Breast epithelium (tissue), 4 donors: ENCODE results near the gene TMEM117. TPM values are rescaled to one million over a fixed set of nuclear protein-coding genes. Genes with fewer than 3 reads are reported as not detected.

Experiments
- DNase-seq, 2 donors: peaks; one replicate each; pipeline ENCODE4 v3.0.0-alpha.2; 2019; ENCODE audit warnings: low spot score in 2 of 2
- H3K27ac ChIP-seq, 2 donors: fragments of 200-600 bp; sonication (generic) in 1 of 2; one replicate each; pipeline ENCODE4 v1.5.1; 2016 to 2019; ENCODE audit warnings: mild to moderate bottlenecking in 1 of 2
- H3K27me3 ChIP-seq, 2 donors: fragments of 200-600 bp; sonication (generic) in 1 of 2; one replicate each; pipeline versions ENCODE4 v1.5.1 to v1.6.0; 2017 to 2019; ENCODE audit warnings: control low read depth in 1 of 2, mild to moderate bottlenecking in 1 of 2
- H3K36me3 ChIP-seq: fragments of 200-600 bp; one replicate; pipeline ENCODE4 v1.5.1; 2019
- H3K4me1 ChIP-seq, 2 donors: fragments of 200-600 bp; sonication (generic); one replicate each; pipeline ENCODE4 v1.5.1; 2016 to 2019; ENCODE audit warnings: control low read depth in 1 of 2
- H3K4me3 ChIP-seq, 3 donors: fragments of 200-600 bp; sonication (generic); 1 replicate in 2 of 3; 2 replicates in 1 of 3; pipeline ENCODE4 v1.5.1; 2016 to 2019; ENCODE audit warnings: mild to moderate bottlenecking in 3 of 3, moderate library complexity in 2 of 3
- H3K9me3 ChIP-seq, 2 donors: fragments of 200-600 bp; sonication (generic) in 1 of 2; one replicate each; pipeline ENCODE4 v1.5.1; 2016 to 2019; ENCODE audit warnings: control low read depth in 1 of 2
- POLR2A ChIP-seq: fragments of 450-650 bp; IDR thresholded peaks from one replicate; pipeline ENCODE4 v1.6.1; 2016; ENCODE audit warnings: antibody characterized with exemption, mild to moderate bottlenecking, moderate library complexity
- POLR2AphosphoS5 ChIP-seq, 3 donors: sonication (generic); formaldehyde crosslinking; IDR thresholded peaks; one replicate each; pipeline ENCODE4 v1.6.1; 2017; ENCODE audit warnings: antibody characterized with exemption in 3 of 3
- intact Hi-C: fragments of 100-400 bp; cut with DNase I; formaldehyde crosslinking; loops from one replicate; pipeline ENCODE4 v1.15.1; 2023; ENCODE audit warnings: low total_unique reads
- total RNA-seq, 3 donors: library from RNA; depleted of rRNA; stranded (reverse); fragments of >200 nt; gene quantifications; one replicate each; pipeline ENCODE4 v1.1.0, GENCODE V29; 2016
- TF ChIP-seq, protein P1 (sequence below), 3 donors: fragments of 450-650 bp; IDR thresholded peaks; one replicate each; pipeline ENCODE4 v1.5.1; 2016 to 2017; ENCODE audit warnings: antibody characterized with exemption in 3 of 3, mild to moderate bottlenecking in 3 of 3, moderate library complexity in 3 of 3

Gene TMEM117
- total RNA-seq, 3 donors from 2014 or later, result 6.1 to 17.1 (median 7.2) TPM

DNA sequence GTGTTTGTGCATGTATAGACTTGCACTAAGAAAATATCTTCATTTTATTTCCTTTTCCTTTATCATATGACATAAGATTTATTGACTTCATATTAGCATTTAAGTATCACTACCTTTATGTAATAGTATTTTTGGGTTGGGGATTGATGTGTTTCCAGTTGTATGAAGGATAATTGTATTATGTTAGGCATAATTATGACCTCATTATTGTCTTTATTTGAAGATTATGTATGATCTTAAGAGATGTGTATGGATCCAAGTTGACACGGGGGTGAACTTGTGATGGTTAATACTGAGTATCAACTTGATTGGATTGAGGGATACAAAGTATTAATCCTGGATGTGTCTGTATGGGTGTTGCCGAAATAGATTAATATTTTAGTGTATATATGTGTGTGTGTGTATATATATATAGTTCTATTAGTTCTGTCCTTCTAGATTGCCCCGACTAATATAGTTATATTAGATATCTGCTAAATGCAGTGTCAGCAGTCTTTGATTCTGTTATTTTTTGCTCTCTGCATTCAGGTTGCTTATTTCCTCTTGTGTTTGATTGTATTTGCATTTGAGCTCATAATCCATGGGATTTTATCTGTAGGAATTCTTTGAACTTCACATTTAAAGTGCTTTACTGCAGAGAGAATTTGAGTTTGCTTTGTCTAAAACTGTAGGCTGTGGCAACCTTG, 211.0 kb downstream of the TMEM117 start:
- Histone ChIP-seq H3K9me3 (no peaks in the 10 kb centered on the region), H3K27ac (no peak overlapping the region), H3K27me3 (no peaks in the 10 kb centered on the region), H3K36me3 (no peaks in the 10 kb centered on the region), H3K4me1 (no peaks in the 10 kb centered on the region), H3K4me3 (no peak overlapping the region)
- DNase-seq, result no peak
- intact Hi-C loops, result no loop called here
- TF ChIP-seq POLR2AphosphoS5 (IDR thresholded peaks at IDR 0.05) (no peak), POLR2A (no peak)
- TF ChIP-seq, protein P1, sequence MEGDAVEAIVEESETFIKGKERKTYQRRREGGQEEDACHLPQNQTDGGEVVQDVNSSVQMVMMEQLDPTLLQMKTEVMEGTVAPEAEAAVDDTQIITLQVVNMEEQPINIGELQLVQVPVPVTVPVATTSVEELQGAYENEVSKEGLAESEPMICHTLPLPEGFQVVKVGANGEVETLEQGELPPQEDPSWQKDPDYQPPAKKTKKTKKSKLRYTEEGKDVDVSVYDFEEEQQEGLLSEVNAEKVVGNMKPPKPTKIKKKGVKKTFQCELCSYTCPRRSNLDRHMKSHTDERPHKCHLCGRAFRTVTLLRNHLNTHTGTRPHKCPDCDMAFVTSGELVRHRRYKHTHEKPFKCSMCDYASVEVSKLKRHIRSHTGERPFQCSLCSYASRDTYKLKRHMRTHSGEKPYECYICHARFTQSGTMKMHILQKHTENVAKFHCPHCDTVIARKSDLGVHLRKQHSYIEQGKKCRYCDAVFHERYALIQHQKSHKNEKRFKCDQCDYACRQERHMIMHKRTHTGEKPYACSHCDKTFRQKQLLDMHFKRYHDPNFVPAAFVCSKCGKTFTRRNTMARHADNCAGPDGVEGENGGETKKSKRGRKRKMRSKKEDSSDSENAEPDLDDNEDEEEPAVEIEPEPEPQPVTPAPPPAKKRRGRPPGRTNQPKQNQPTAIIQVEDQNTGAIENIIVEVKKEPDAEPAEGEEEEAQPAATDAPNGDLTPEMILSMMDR (IDR thresholded peaks at IDR 0.05), result no peak

DNA sequence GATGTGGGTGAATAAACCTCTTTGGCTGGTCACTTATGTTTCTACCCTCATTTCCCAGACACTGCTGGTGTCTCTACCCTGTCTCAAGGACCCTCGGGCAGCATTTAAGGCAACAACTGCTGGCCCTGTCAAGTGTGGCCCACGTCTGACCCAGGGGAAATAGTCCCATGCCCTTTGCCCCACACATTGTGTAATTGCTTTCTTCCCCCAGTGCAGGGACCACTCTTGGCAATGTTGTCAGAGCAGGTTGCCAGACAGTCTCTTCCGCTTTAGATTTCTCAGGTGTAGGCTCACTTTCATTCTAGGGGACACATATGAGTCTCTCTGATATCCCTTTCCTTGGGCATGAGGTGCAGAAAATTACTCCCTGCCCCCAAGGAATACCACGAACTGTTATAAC, 216.7 kb downstream of the TMEM117 start:
- TF ChIP-seq POLR2AphosphoS5 (IDR thresholded peaks at IDR 0.05) (no peak), POLR2A (no peak)
- TF ChIP-seq, protein P1 (IDR thresholded peaks at IDR 0.05), result no peak
- DNase-seq, result no peak
- H3K27me3 ChIP-seq, result no peaks in the 10 kb centered on the region
- no peaks in the 10 kb centered on the region for H3K4me1 ChIP-seq
- no peak overlapping the region for H3K27ac ChIP-seq
- no peak overlapping the region for H3K4me3 ChIP-seq
- no peaks in the 10 kb centered on the region for H3K36me3 ChIP-seq
- H3K9me3 ChIP-seq, result no peaks in the 10 kb centered on the region
- intact Hi-C loops, result no loop called here

DNA sequence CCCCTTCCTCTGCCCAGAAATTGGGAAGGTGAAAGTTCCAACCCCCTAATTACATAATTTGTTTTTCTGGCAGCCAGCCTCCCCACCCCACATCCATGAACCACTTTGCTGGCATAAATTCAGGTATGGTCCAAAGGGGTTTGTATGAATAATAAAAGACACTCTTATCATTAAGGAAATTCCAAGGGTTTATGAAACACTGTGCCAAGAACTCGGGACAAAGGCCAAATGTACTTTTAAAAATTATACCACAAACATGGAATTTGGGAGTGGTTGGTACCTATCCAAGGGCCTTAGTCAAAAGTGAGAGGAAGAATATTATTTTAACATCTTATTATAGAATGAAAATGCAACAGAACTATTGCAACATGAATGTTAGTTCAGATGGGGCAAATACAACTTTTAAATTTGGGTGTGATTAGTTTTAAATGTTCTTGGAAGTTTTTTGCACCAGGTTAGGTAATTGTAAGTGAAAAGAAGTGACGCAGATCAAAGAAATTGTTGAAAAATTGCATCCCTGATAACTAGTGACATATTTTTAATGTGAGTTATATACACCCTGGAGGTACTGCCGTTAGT, 217.8 kb downstream of the TMEM117 start:
- no peak for TF ChIP-seq POLR2AphosphoS5 (IDR thresholded peaks at IDR 0.05)
- TF ChIP-seq, protein P1 (IDR thresholded peaks at IDR 0.05), result no peak
- no peak for TF ChIP-seq POLR2A
- H3K9me3 ChIP-seq, result no peaks in the 10 kb centered on the region
- no peak for DNase-seq
- no peak overlapping the region for H3K27ac ChIP-seq
- intact Hi-C loops, result no loop called here
- H3K4me3 ChIP-seq, result no peak overlapping the region
- H3K36me3 ChIP-seq, result no peaks in the 10 kb centered on the region
- no peaks in the 10 kb centered on the region for H3K27me3 ChIP-seq
- H3K4me1 ChIP-seq, result no peaks in the 10 kb centered on the region

DNA sequence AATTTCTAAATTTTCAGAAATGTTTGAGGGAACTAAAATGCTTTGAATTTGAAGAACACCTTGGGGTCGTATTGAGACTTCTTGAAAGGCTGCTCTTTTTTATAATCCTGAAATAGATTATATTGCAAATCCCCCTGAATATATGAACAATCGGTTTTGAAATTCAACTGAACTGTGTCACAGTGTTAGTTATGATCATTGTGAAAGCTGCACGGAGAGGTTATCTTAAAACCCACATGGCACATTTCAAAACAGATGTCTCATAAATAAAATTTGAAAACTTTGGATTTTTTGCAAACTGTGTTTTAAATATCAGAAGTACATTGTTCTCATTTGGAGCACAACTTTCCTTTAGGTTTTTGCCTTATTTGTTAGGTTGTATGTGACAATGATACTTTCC, 218.4 kb downstream of the TMEM117 start:
- TF ChIP-seq, protein P1 (IDR thresholded peaks at IDR 0.05), result no peak
- no peak for TF ChIP-seq POLR2A
- no peak for TF ChIP-seq POLR2AphosphoS5 (IDR thresholded peaks at IDR 0.05)
- no peaks in the 10 kb centered on the region for H3K4me1 ChIP-seq
- H3K27me3 ChIP-seq, result no peaks in the 10 kb centered on the region
- DNase-seq, result no peak
- no peak overlapping the region for H3K27ac ChIP-seq
- no peak overlapping the region for H3K4me3 ChIP-seq
- intact Hi-C loops, result no loop called here
- no peaks in the 10 kb centered on the region for H3K9me3 ChIP-seq
- H3K36me3 ChIP-seq, result no peaks in the 10 kb centered on the region

DNA sequence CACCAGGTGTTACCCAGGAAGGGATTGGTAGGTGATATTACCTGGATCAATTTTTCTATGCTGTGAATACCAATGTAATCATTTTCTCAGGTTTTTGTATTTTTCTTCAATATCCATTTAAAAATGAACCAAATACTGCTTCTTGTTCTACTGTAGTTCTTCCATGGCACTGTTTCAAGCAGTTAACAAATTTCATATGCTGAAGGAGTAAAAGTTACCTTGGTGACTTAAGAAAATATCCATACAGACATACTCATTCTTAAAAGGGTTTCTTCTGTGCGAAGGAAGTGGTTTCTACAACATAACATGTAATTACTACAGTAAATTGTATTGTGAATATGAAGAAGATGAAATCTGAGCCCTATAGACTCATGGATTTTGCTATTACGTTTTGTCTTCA, 222.5 kb downstream of the TMEM117 start:
- no peaks in the 10 kb centered on the region for H3K4me1 ChIP-seq
- H3K27me3 ChIP-seq, result no peaks in the 10 kb centered on the region
- H3K9me3 ChIP-seq, result no peaks in the 10 kb centered on the region
- TF ChIP-seq, protein P1 (IDR thresholded peaks at IDR 0.05), result no peak
- TF ChIP-seq POLR2A, result no peak
- no peak for TF ChIP-seq POLR2AphosphoS5 (IDR thresholded peaks at IDR 0.05)
- no peaks in the 10 kb centered on the region for H3K36me3 ChIP-seq
- H3K27ac ChIP-seq, result no peak overlapping the region
- no peak for DNase-seq
- no peak overlapping the region for H3K4me3 ChIP-seq
- intact Hi-C loops, result no loop called here
